K562 (cell line): ENCODE measurements around the gene NDUFA3.
A peak's percentile ranks its signal among the peaks of the same experiment; 100 is the strongest.

Experiments
- DMBX1 ChIP-seq: fragments of 250-450 bp; sonication (Bioruptor Pico); IDR thresholded peaks from 2 replicates; pipeline ENCODE4 v1.8.0; 2022; ENCODE audit warnings: inconsistent platforms, mild to moderate bottlenecking, moderate library complexity, borderline replicate concordance
- DNMT1 ChIP-seq: fragments of 450-650 bp; IDR thresholded peaks from 2 replicates; pipeline ENCODE4 v1.6.1; 2016; ENCODE audit warnings: antibody characterized with exemption, mild to moderate bottlenecking
- MAZ ChIP-seq, 2 experiments: fragments of 450-650 bp in 1 of 2; sonication (generic) in 1 of 2; formaldehyde crosslinking; IDR thresholded peaks in 1 of 2; conservative IDR thresholded peaks in 1 of 2; 2 replicates each; pipeline versions ENCODE4 v1.4.0 to v1.5.0; 2020; ENCODE audit warnings: mild to moderate bottlenecking in 1 of 2, missing genetic modification reagents in 1 of 2
- NRF1 ChIP-seq, 2 experiments: fragments of 450-650 bp; IDR thresholded peaks in 1 of 2; conservative IDR thresholded peaks in 1 of 2; 2 replicates each; pipeline ENCODE4 v1.6.1; 2014; ENCODE audit warnings: mild to moderate bottlenecking in 2 of 2
- POLR2AphosphoS2 ChIP-seq: IDR thresholded peaks from 2 replicates; pipeline ENCODE4 v1.6.1; 2012; ENCODE audit warnings: low read length, improper control_type of control experiment
- POLR2AphosphoS5 ChIP-seq: IDR thresholded peaks from 2 replicates; pipeline ENCODE4 v1.6.1; 2011; ENCODE audit warnings: mild to moderate bottlenecking, low read depth, low read length, moderate library complexity; ENCODE audit not compliant: control insufficient read depth, insufficient read depth
- SP1 ChIP-seq: sonication (generic); formaldehyde crosslinking; IDR thresholded peaks from 2 replicates; pipeline ENCODE4 v1.8.1; 2022; ENCODE audit warnings: mild to moderate bottlenecking, missing genetic modification reagents
- TRIM28 ChIP-seq: fragments of 450-650 bp; IDR thresholded peaks from 2 replicates; pipeline ENCODE4 v1.6.1; 2017
- ZSCAN32 ChIP-seq: fragments of 450-650 bp; formaldehyde crosslinking; IDR thresholded peaks from 2 replicates; pipeline ENCODE4 v1.4.0; 2020; ENCODE audit warnings: mild to moderate bottlenecking, moderate library complexity
- TF ChIP-seq, protein P1 (sequence below), 2 experiments: IDR thresholded peaks in 1 of 2; conservative IDR thresholded peaks in 1 of 2; 2 replicates each; pipeline ENCODE4 v1.6.1; 2016; ENCODE audit warnings: low read depth in 2 of 2, mild to moderate bottlenecking in 1 of 2, missing compliant biosample characterization in 1 of 2, missing genetic modification characterization in 1 of 2, moderate library complexity in 1 of 2
- TF ChIP-seq, protein P2 (sequence below), 3 experiments: IDR thresholded peaks in 2 of 3; conservative IDR thresholded peaks in 1 of 3; 2 replicates each; pipeline ENCODE4 v1.5.1; 2011 to 2012; ENCODE audit warnings: low read length in 3 of 3, mild to moderate bottlenecking in 3 of 3, control low read depth in 2 of 3, improper control_type of control experiment in 1 of 3, inconsistent platforms in 1 of 3, low read depth in 1 of 3, mixed read lengths in 1 of 3, moderate library complexity in 1 of 3; ENCODE audit not compliant: insufficient read depth in 2 of 3
- TF ChIP-seq, protein P3 (sequence below): sonication (generic); formaldehyde crosslinking; IDR thresholded peaks from 2 replicates; pipeline ENCODE4 v1.8.0; 2022; ENCODE audit warnings: mild to moderate bottlenecking, missing genetic modification reagents
- TF ChIP-seq, protein P4 (sequence below): fragments of 250-450 bp; sonication (Bioruptor Pico); IDR thresholded peaks from 2 replicates; pipeline ENCODE4 v1.5.1; 2021; ENCODE audit warnings: mild to moderate bottlenecking

DNA sequence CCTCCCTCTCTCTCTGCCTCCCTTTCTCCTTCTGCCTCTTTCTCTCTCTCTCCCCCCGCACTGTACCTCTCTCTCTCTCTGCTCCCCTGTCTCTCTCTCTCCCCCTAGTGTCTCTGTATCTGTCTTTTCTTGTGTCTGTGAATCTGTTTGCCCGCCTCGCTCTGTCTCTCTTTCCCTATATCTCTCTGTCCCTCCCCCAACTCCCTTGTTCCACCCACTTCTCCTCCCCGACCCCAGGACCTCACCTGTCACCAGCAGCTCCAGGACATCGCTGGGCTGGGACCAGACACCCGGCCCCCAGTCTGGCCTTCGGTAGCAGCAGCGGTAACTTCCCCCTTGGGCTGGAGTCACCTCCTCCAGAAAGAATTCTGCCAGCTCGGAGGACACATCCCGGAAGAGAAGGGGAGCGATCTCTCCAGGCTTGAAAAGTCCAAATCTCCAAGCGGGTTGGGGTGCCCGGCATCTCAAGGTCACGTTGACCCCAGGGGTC lies 6.0 kb upstream of the NDUFA3 start:
- TF ChIP-seq DNMT1: peak; percentile 69; the same call in 1 of the 2 replicates
- TF ChIP-seq NRF1 (conservative IDR thresholded peaks at IDR 0.05 in 1 of 2, IDR thresholded peaks at IDR 0.05 in 1 of 2): no peak
- TF ChIP-seq ZSCAN32 (CRISPR knock-in tag): no peak
- TF ChIP-seq SP1 (CRISPR knock-in tag): no peak
- TF ChIP-seq MAZ (CRISPR knock-in tag; conservative IDR thresholded peaks at IDR 0.05 in 1 of 2, IDR thresholded peaks at IDR 0.05 in 1 of 2): no peak
- TF ChIP-seq, protein P1, sequence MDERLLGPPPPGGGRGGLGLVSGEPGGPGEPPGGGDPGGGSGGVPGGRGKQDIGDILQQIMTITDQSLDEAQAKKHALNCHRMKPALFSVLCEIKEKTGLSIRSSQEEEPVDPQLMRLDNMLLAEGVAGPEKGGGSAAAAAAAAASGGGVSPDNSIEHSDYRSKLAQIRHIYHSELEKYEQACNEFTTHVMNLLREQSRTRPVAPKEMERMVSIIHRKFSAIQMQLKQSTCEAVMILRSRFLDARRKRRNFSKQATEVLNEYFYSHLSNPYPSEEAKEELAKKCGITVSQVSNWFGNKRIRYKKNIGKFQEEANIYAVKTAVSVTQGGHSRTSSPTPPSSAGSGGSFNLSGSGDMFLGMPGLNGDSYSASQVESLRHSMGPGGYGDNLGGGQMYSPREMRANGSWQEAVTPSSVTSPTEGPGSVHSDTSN (CRISPR knock-in tag; IDR thresholded peaks at IDR 0.05; ENCODE audit: low read depth): no peak
- TF ChIP-seq, protein P1 (tag; conservative IDR thresholded peaks at IDR 0.05; ENCODE audit: low read depth): no peak
- no peak for TF ChIP-seq TRIM28
- TF ChIP-seq, protein P2, sequence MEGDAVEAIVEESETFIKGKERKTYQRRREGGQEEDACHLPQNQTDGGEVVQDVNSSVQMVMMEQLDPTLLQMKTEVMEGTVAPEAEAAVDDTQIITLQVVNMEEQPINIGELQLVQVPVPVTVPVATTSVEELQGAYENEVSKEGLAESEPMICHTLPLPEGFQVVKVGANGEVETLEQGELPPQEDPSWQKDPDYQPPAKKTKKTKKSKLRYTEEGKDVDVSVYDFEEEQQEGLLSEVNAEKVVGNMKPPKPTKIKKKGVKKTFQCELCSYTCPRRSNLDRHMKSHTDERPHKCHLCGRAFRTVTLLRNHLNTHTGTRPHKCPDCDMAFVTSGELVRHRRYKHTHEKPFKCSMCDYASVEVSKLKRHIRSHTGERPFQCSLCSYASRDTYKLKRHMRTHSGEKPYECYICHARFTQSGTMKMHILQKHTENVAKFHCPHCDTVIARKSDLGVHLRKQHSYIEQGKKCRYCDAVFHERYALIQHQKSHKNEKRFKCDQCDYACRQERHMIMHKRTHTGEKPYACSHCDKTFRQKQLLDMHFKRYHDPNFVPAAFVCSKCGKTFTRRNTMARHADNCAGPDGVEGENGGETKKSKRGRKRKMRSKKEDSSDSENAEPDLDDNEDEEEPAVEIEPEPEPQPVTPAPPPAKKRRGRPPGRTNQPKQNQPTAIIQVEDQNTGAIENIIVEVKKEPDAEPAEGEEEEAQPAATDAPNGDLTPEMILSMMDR (IDR thresholded peaks at IDR 0.05 in 2 of 3, conservative IDR thresholded peaks at IDR 0.05 in 1 of 3; ENCODE audit: insufficient read depth in 2 of 3, low read depth in 1 of 3, low read length in 3 of 3): peak; percentile 19 to 48 (median 36); a peak in 3 of 6 replicates
- TF ChIP-seq, protein P3, sequence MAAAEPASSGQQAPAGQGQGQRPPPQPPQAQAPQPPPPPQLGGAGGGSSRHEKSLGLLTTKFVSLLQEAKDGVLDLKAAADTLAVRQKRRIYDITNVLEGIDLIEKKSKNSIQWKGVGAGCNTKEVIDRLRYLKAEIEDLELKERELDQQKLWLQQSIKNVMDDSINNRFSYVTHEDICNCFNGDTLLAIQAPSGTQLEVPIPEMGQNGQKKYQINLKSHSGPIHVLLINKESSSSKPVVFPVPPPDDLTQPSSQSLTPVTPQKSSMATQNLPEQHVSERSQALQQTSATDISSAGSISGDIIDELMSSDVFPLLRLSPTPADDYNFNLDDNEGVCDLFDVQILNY: no peak
- TF ChIP-seq, protein P4, sequence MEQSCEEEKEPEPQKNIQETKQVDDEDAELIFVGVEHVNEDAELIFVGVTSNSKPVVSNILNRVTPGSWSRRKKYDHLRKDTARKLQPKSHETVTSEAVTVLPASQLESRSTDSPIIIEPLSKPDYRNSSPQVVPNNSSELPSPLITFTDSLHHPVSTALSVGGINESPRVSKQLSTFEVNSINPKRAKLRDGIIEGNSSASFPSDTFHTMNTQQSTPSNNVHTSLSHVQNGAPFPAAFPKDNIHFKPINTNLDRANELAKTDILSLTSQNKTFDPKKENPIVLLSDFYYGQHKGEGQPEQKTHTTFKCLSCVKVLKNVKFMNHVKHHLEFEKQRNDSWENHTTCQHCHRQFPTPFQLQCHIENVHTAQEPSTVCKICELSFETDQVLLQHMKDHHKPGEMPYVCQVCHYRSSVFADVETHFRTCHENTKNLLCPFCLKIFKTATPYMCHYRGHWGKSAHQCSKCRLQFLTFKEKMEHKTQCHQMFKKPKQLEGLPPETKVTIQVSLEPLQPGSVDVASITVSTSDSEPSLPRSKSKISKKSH (CRISPR knock-in tag): no peak
- no peak for TF ChIP-seq POLR2AphosphoS2
- no peak for TF ChIP-seq DMBX1 (CRISPR knock-in tag)
- no peak for TF ChIP-seq POLR2AphosphoS5
